GM18499 (cell line): ENCODE measurements around the gene GPR26.

Experiments used
- ATAC-seq: cut with Tn5 transposase; IDR thresholded peaks from one replicate; pipeline ENCODE4 v1.9.1; 2021; ENCODE audit warnings: moderate number of reproducible peaks; ENCODE audit not compliant: insufficient read depth, unreplicated experiment

GPR26 gene

GRCh38 chr10:123666318-123667236, at the start of gene GPR26:
Gene GPR26, plus strand, starts transcription at chr10:123666355. Its CDS starts 53 bp downstream, at chr10:123666408.
- ATAC-seq, result no peak

GRCh38 chr10:123618224-123618623, 47.9 kb upstream of the GPR26 start:
- ATAC-seq, result no peak

GRCh38 chr10:123619067-123619855, 46.9 kb upstream of the GPR26 start:
- ATAC-seq, result no peak

GRCh38 chr10:123620621-123621020, 45.5 kb upstream of the GPR26 start:
- no peak for ATAC-seq

- ATAC-seq, result no peak
These were observed 44.7 kb upstream of the GPR26 start for GRCh38 chr10:123621492-123621891.

- no peak for ATAC-seq
These were observed 44.2 kb upstream of the GPR26 start for GRCh38 chr10:123621916-123622315.

- ATAC-seq, result no peak
These were observed 43.8 kb upstream of the GPR26 start for GRCh38 chr10:123622381-123622780.

GRCh38 chr10:123624086-123624485, 42.1 kb upstream of the GPR26 start:
- ATAC-seq, result no peak

GRCh38 chr10:123633106-123633505, 33.0 kb upstream of the GPR26 start:
- no peak for ATAC-seq

GRCh38 chr10:123633636-123634035, 32.5 kb upstream of the GPR26 start:
- no peak for ATAC-seq

GRCh38 chr10:123634221-123634620, 31.9 kb upstream of the GPR26 start:
- no peak for ATAC-seq

- ATAC-seq, result no peak
These were observed 31.0 kb upstream of the GPR26 start for GRCh38 chr10:123635131-123635530.

GRCh38 chr10:123635745-123636144, 30.4 kb upstream of the GPR26 start:
- no peak for ATAC-seq

- no peak for ATAC-seq
These were observed 29.4 kb upstream of the GPR26 start for GRCh38 chr10:123636598-123637325.

- ATAC-seq, result no peak
These were observed 28.8 kb upstream of the GPR26 start for GRCh38 chr10:123637326-123637880.

- ATAC-seq, result no peak
These were observed 27.0 kb upstream of the GPR26 start for GRCh38 chr10:123639131-123639530.

- ATAC-seq, result no peak
These were observed 26.1 kb upstream of the GPR26 start for GRCh38 chr10:123640016-123640535.

GRCh38 chr10:123642293-123642692, 23.9 kb upstream of the GPR26 start:
- ATAC-seq, result no peak

- ATAC-seq, result no peak
These were observed 23.5 kb upstream of the GPR26 start for GRCh38 chr10:123642697-123643096.

GRCh38 chr10:123643315-123643714, 22.8 kb upstream of the GPR26 start:
- ATAC-seq, result no peak
